ENCODE measurements around the gene ICA1. TPM values are rescaled to one million over a fixed set of nuclear protein-coding genes. Genes with fewer than 3 reads are reported as not detected.

The ICA1 gene
- total and polyA plus RNA-seq, 2 of the 13 experiments (the other 11 are each of a cell fraction or from before 2014, with no cell fraction given), result 0.29 TPM; not detected in 1

GRCh38 chr7:8310876-8311275 is 48.9 kb upstream of the ICA1 start:
- POLR2A ChIA-PET, result no interaction called here

More at GRCh38 chr7:8310876-8311275, 48.9 kb upstream of the ICA1 start:
- CTCF ChIA-PET (ENCODE audit: low intra/inter-chr PET ratio, low total read pairs), result no interaction called here
- Histone ChIP-seq H3K4me3 (replicated peaks in 1 of 3; ENCODE audit: insufficient read depth in 1 of 3, low read depth in 2 of 3, low read length in 3 of 3) (no peak overlapping the region), H2AFZ (ENCODE audit: low read length) (no peak overlapping the region), H3K36me3 (replicated peaks in 1 of 2; ENCODE audit: control insufficient read depth in 1 of 2, insufficient read depth in 2 of 2, low read length in 2 of 2) (no peaks in the 10 kb centered on the region), H3K27me3 (ENCODE audit: control insufficient read depth in 1 of 2, insufficient read depth in 2 of 2, low read length in 2 of 2) (no peaks in the 10 kb centered on the region), H3K4me2 (ENCODE audit: low read depth, low read length) (no peak overlapping the region), H4K20me1 (ENCODE audit: insufficient read depth, low read length) (no peaks in the 10 kb centered on the region), H3K9me3 (ENCODE audit: low read length) (peaks cover 6% of the 10 kb centered on the region; the same call in 1 of the 2 replicates), H3K79me2 (ENCODE audit: insufficient read depth, low read length) (no peaks in the 10 kb centered on the region), H3K27ac (ENCODE audit: extremely low read length, insufficient read depth, low read length) (no peak overlapping the region), H3K9ac (ENCODE audit: insufficient read depth, low read depth, low read length) (no peak overlapping the region), H3K4me1 (ENCODE audit: insufficient read depth, low read length) (no peaks in the 10 kb centered on the region)
- DNase-seq (ENCODE audit: low spot score), result no peak
- no peak for TF ChIP-seq ATF7 (IDR thresholded peaks at IDR 0.05)
- no peak for TF ChIP-seq ATF7 (CRISPR knock-in tag; IDR thresholded peaks at IDR 0.05)
- no peak for TF ChIP-seq TCF12 (IDR thresholded peaks at IDR 0.05)
- TF ChIP-seq TCF12 (CRISPR knock-in tag; IDR thresholded peaks at IDR 0.05), result no peak
- TF ChIP-seq ZSCAN12 (CRISPR knock-in tag; IDR thresholded peaks at IDR 0.05), result no peak
- no peak for TF ChIP-seq ZNF7 (CRISPR knock-in tag; IDR thresholded peaks at IDR 0.05)
- no peak for TF ChIP-seq HES4 (CRISPR knock-in tag; IDR thresholded peaks at IDR 0.05; ENCODE audit: borderline replicate concordance)
- no peak for TF ChIP-seq BCLAF1 (IDR thresholded peaks at IDR 0.05)
- TF ChIP-seq CENPX (CRISPR knock-in tag; IDR thresholded peaks at IDR 0.05), result no peak
- no peak for TF ChIP-seq SNRNP70 (IDR thresholded peaks at IDR 0.05; ENCODE audit: low read depth, low read length)
- no peak for TF ChIP-seq ZBTB2 (CRISPR knock-in tag; IDR thresholded peaks at IDR 0.05; ENCODE audit: low read depth)
- TF ChIP-seq TARDBP (CRISPR knock-in tag; IDR thresholded peaks at IDR 0.05), result no peak
- TF ChIP-seq HNF1A (IDR thresholded peaks at IDR 0.05; ENCODE audit: low read depth), result no peak
- TF ChIP-seq HNF1A (CRISPR knock-in tag; IDR thresholded peaks at IDR 0.05; ENCODE audit: borderline replicate concordance), result no peak
- TF ChIP-seq ZNF709 (CRISPR knock-in tag; IDR thresholded peaks at IDR 0.05), result no peak
- WGBS (ENCODE audit: low lambda C conversion rate), result 18% methylated on average over 1 of the region's 1 CpG
- BruUV-seq (replicated peaks), result no TSS peak
- FAIRE-seq, result no peak
- in situ Hi-C loops (cut with HindIII; ENCODE audit: extremely low pct_ligation_motif_present, low pct_unique_long_range_greater_than_20kb), result no loop called here
- intact Hi-C loops (cut with micrococcal nuclease; ENCODE audit: unreplicated experiment), result no loop called here
- ATAC-seq, result no peak
